ENCODE results near the gene ALPI.

- no peak for TF ChIP-seq CTCF (IDR thresholded peaks at IDR 0.05)
- no peak for TF ChIP-seq POLR2A (IDR thresholded peaks at IDR 0.05)
These were observed 32.9 kb downstream of the ALPI start for GRCh38 chr2:232488721-232489300.
